HEK293 (cell line): Measurements from ENCODE around the gene RHBDL3.

Experiments used
- CTCF ChIA-PET: fragments of 350-600 bp; formaldehyde crosslinking; extraction: SDS; loops from one replicate; lab custom pipeline; 2021; ENCODE audit warnings: antibody characterized with exemption; lab: Yijun Ruan, JAX
- POLR2A ChIA-PET: fragments of 300-600 bp; formaldehyde crosslinking; extraction: SDS; loops from one replicate; lab custom pipeline; 2020; ENCODE audit warnings: antibody characterized with exemption, inconsistent platforms; lab: Yijun Ruan, JAX
- H3K27ac ChIP-seq: fragments of 200-500 bp; sonication (Bioruptor generic); 2 replicates; pipeline ENCODE4 v1.5.1; 2014; ENCODE audit warnings: low read depth, low read length, control low read depth, inconsistent platforms; ENCODE audit errors: extremely low read depth
- H3K36me3 ChIP-seq, 2 experiments: fragments of 200-500 bp in 1 of 2; sonication (Bioruptor generic) in 1 of 2; 1 replicate in 1 of 2; 2 replicates in 1 of 2; pipeline ENCODE4 v1.5.1; 2014 to 2017; ENCODE audit warnings: inconsistent platforms in 2 of 2, low read length in 2 of 2; ENCODE audit not compliant: control insufficient read depth in 2 of 2, insufficient read depth in 1 of 2
- H3K4me1 ChIP-seq: fragments of 200-500 bp; sonication (Bioruptor generic); 2 replicates; pipeline ENCODE4 v1.5.1; 2014; ENCODE audit warnings: mild to moderate bottlenecking, low read length, inconsistent platforms; ENCODE audit not compliant: control insufficient read depth, insufficient read depth
- H3K4me3 ChIP-seq: 2 replicates; pipeline ENCODE4 v1.5.1; 2011; ENCODE audit warnings: low read depth, mild to moderate bottlenecking, control low read depth, low read length, moderate library complexity
- H3K9me3 ChIP-seq: fragments of 200-500 bp; sonication (Bioruptor generic); 2 replicates; pipeline ENCODE4 v1.5.1; 2014; ENCODE audit warnings: low read depth, low read length, inconsistent platforms; ENCODE audit not compliant: control insufficient read depth, insufficient read depth
- CTCF ChIP-seq: fragments of 450-650 bp; formaldehyde crosslinking; IDR thresholded peaks from 2 replicates; pipeline ENCODE4 v1.5.1; 2016; ENCODE audit warnings: missing biosample characterization, missing genetic modification characterization
- GLI4 ChIP-seq: fragments of 450-650 bp; formaldehyde crosslinking; IDR thresholded peaks from 2 replicates; pipeline ENCODE4 v1.5.1; 2016; ENCODE audit warnings: missing biosample characterization, missing genetic modification characterization
- HOXD13 ChIP-seq: sonication (generic); formaldehyde crosslinking; IDR thresholded peaks from 2 replicates; pipeline ENCODE4 v1.8.0; 2022; ENCODE audit warnings: missing genetic modification reagents, borderline replicate concordance
- IKZF3 ChIP-seq: fragments of 450-650 bp; IDR thresholded peaks from 2 replicates; pipeline ENCODE4 v1.5.0; 2018; ENCODE audit warnings: missing biosample characterization, mild to moderate bottlenecking, missing genetic modification characterization, moderate library complexity
- INSM2 ChIP-seq: fragments of 450-650 bp; formaldehyde crosslinking; IDR thresholded peaks from 2 replicates; pipeline ENCODE4 v1.5.1; 2016; ENCODE audit warnings: missing biosample characterization, missing genetic modification characterization
- REST ChIP-seq: fragments of 450-650 bp; formaldehyde crosslinking; IDR thresholded peaks from 2 replicates; pipeline ENCODE4 v1.5.1; 2016; ENCODE audit warnings: missing biosample characterization, missing genetic modification characterization
- SCRT2 ChIP-seq: fragments of 450-650 bp; formaldehyde crosslinking; IDR thresholded peaks from 2 replicates; pipeline ENCODE4 v1.5.1; 2016; ENCODE audit warnings: missing biosample characterization, missing genetic modification characterization
- ZBTB21 ChIP-seq: fragments of 450-650 bp; formaldehyde crosslinking; IDR thresholded peaks from 2 replicates; pipeline ENCODE4 v1.5.1; 2017; ENCODE audit warnings: missing biosample characterization, missing genetic modification characterization
- ZFHX2 ChIP-seq: fragments of 450-650 bp; formaldehyde crosslinking; conservative IDR thresholded peaks from 2 replicates; pipeline ENCODE4 v1.5.1; 2016; ENCODE audit warnings: missing biosample characterization, missing genetic modification characterization
- ZNF157 ChIP-seq: fragments of 450-650 bp; formaldehyde crosslinking; IDR thresholded peaks from 2 replicates; pipeline ENCODE4 v1.5.1; 2016; ENCODE audit warnings: missing biosample characterization, missing genetic modification characterization
- ZNF223 ChIP-seq: fragments of 450-650 bp; formaldehyde crosslinking; IDR thresholded peaks from 2 replicates; pipeline ENCODE4 v1.5.1; 2016; ENCODE audit warnings: missing biosample characterization, missing genetic modification characterization
- ZNF341 ChIP-seq: fragments of 450-650 bp; formaldehyde crosslinking; IDR thresholded peaks from 2 replicates; pipeline ENCODE4; 2016; ENCODE audit warnings: low read depth, missing biosample characterization, missing genetic modification characterization
- ZNF391 ChIP-seq: fragments of 450-650 bp; formaldehyde crosslinking; IDR thresholded peaks from 2 replicates; pipeline ENCODE4 v1.5.1; 2016; ENCODE audit warnings: low read depth, missing biosample characterization, missing genetic modification characterization, borderline replicate concordance
- ZNF501 ChIP-seq: fragments of 450-650 bp; formaldehyde crosslinking; IDR thresholded peaks from 2 replicates; pipeline ENCODE4 v1.5.1; 2016; ENCODE audit warnings: missing biosample characterization, missing genetic modification characterization
- ZNF548 ChIP-seq: fragments of 450-650 bp; formaldehyde crosslinking; IDR thresholded peaks from 2 replicates; pipeline ENCODE4 v1.5.1; 2016; ENCODE audit warnings: missing biosample characterization, missing genetic modification characterization
- ZNF561 ChIP-seq: fragments of 450-650 bp; IDR thresholded peaks from 2 replicates; pipeline ENCODE4 v1.5.1; 2018; ENCODE audit warnings: missing biosample characterization, missing genetic modification characterization, borderline replicate concordance
- ZNF837 ChIP-seq: fragments of 450-650 bp; formaldehyde crosslinking; IDR thresholded peaks from 2 replicates; pipeline ENCODE4 v1.5.1; 2016; ENCODE audit warnings: missing biosample characterization, missing genetic modification characterization
- ZSCAN23 ChIP-seq: fragments of 450-650 bp; formaldehyde crosslinking; IDR thresholded peaks from 2 replicates; pipeline ENCODE4 v1.5.1; 2016; ENCODE audit warnings: missing biosample characterization, missing genetic modification characterization

The RHBDL3 gene

GRCh38 chr17:32345951-32346600 lies 80.4 kb downstream of the RHBDL3 start:
- Histone ChIP-seq H3K4me3 (no peak overlapping the region), H3K4me1 (peaks cover 7% of the 10 kb centered on the region), H3K36me3 (no peaks in the 10 kb centered on the region), H3K27ac (no peak overlapping the region), H3K9me3 (no peaks in the 10 kb centered on the region)
- CTCF ChIA-PET = interaction anchor here (1.0 kb wide), 1 partner anchor 93 kb away, joined by 3 read pairs; no protein-coding TSS in a partner anchor
- POLR2A ChIA-PET = no interaction called here
- TF ChIP-seq ZFHX2 (tag by site-specific recombination) (peak; percentile 43; the same call in 1 of the 2 replicates), ZNF391 (tag by site-specific recombination) (no peak)

GRCh38 chr17:32348483-32348800 lies 82.8 kb downstream of the RHBDL3 start:
- Histone ChIP-seq H3K4me1 (peaks cover 7% of the 10 kb centered on the region; the same call in 1 of the 2 replicates), H3K4me3 (no peak overlapping the region), H3K27ac (no peak overlapping the region), H3K36me3 (peaks cover 17 to 22% of the 10 kb centered on the region in 2 experiments), H3K9me3 (no peaks in the 10 kb centered on the region)
- TF ChIP-seq ZNF223 (tag by site-specific recombination) = no peak
- TF ChIP-seq ZNF837 (tag by site-specific recombination) = no peak
- TF ChIP-seq HOXD13 (CRISPR knock-in tag) = no peak
- TF ChIP-seq IKZF3 (tag by site-specific recombination) = no peak
- ChIA-PET POLR2A (interaction anchor here (0.6 to 0.7 kb wide), 3 partner anchors 85 to 451 kb away, joined by 3 to 6 read pairs (median 4); no protein-coding TSS in a partner anchor), CTCF (interaction anchor here (0.6 to 0.8 kb wide), 3 partner anchors 31 to 96 kb away, joined by 3 to 4 read pairs (median 3); no protein-coding TSS in a partner anchor)

- H3K4me3 ChIP-seq = peak overlapping the region; percentile 77
- peaks cover 11% of the 10 kb centered on the region for H3K4me1 ChIP-seq
- peaks cover 27 to 30% of the 10 kb centered on the region in 2 experiments for H3K36me3 ChIP-seq
- no peaks in the 10 kb centered on the region for H3K9me3 ChIP-seq
- POLR2A ChIA-PET = no interaction called here
- CTCF ChIA-PET = no interaction called here
- peak overlapping the region; percentile 94 for H3K27ac ChIP-seq
- TF ChIP-seq ZNF548 (tag by site-specific recombination) (peak; percentile 12; the same call in 1 of the 2 replicates), CTCF (no peak), SCRT2 (tag by site-specific recombination) (no peak), ZNF561 (0 out of 2 replicates have a peak, but pooled peaks have one; percentile 23), GLI4 (no peak), ZNF341 (tag by site-specific recombination) (no peak)
Observed at GRCh38 chr17:32349503-32349853, 83.8 kb downstream of the RHBDL3 start.

- Histone ChIP-seq H3K27ac (peak within 1 kb of the TSS; percentile 94), H3K4me1 (peaks cover 14% of the 10 kb centered on the region), H3K4me3 (peak within 1 kb of the TSS; percentile 77), H3K36me3 (peaks cover 33 to 36% of the 10 kb centered on the region in 2 experiments), H3K9me3 (no peaks in the 10 kb centered on the region)
- POLR2A ChIA-PET = interaction anchor here (0.7 to 1.2 kb wide), 6 partner anchors 8 to 94 kb away, joined by 4 to 8 read pairs (median 4); partner anchors contain the start of genes C17orf75 and PSMD11
- CTCF ChIA-PET = interaction anchor here (0.6 to 1.2 kb wide), 2 partner anchors 68 to 94 kb away, joined by 3 read pairs; partner anchors contain the start of gene PSMD11
- TF ChIP-seq ZBTB21 = 0 out of 2 replicates have a peak, but pooled peaks have one; percentile 23
- peak; percentile 57 for TF ChIP-seq REST (tag by site-specific recombination)
- no peak for TF ChIP-seq ZSCAN23
- peak; percentile 99 for TF ChIP-seq ZNF501
- no peak for TF ChIP-seq ZNF157 (tag by site-specific recombination)
- peak; percentile 13; the same call in 1 of the 2 replicates for TF ChIP-seq INSM2 (tag by site-specific recombination)
Observed at GRCh38 chr17:32349854-32350665, 84.4 kb downstream of the RHBDL3 start, which contains the start of gene ZNF207. Gene ZNF207 (plus strand): TSS chr17:32350157. CDS start chr17:32350286, 129 bp downstream.
